RPMI8226 (cell line): ENCODE data around the gene ATP5ME.
"Not testable (repeated sequence)": the region's sequence is repeated elsewhere in the genome, so short reads cannot be mapped to it uniquely, and the experiment has no call there.

Experiments
- DNase-seq: peaks from one replicate; pipeline ENCODE4 v3.0.0-alpha.2; 2015

ATP5ME gene

DNA sequence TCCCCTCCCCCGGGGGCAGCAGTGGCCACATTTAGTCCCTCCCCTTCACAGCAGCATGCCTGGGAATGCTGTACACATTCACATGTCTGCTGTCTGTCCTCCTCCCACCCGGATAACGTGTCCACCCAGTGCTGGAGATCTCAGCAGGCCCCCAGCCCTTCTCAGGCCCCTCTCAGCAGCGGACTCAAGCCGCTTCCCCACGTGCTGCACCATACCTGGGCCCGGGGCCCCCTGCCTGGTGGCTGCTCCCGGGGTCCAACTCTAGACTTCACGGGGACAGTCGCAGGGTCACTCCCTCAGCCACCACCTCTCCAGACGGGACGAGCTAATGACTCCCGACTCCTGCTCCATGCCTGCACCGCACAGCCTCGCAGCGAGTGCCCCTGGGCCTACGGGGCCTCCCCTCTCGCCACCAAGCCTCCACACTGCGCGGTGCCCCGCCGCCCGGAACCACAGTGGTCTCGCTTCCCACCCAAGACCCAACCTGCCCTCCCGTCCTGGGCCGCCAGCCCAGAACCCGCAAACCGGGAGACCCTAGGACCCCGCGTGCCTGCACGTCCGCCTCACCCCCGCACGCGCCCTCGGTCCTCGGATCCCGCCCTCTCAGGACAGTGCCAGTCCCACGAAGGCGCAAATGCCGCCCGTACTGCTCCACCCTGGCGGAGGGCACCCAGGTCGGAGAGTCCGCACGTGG, 30.3 kb upstream of the ATP5ME start:
- no peak for DNase-seq

GRCh38 chr4:703336-704197, 29.5 kb upstream of the ATP5ME start:
- DNase-seq = no peak

DNA sequence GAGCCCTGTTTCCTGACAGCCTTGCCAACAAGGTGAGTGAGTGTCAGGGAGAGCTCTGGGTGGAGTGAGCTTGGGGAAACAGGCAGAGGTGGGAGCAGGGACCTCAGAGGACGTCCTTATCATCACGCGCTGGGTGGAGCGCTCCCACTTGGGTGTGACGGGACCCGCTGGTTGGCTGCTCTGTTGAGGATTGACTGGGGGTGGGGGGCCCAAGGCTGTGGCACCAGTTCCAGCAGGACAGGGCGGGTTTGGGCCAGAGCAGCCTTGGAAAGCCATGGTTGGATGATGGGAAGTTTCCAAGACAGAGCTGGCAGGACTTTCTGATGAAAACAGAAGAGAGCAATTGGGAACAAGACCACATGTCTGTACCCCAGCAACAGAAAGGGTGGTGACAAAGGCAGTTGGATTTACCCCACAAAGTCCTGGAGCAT, 28.6 kb upstream of the ATP5ME start:
- no peak for DNase-seq

GRCh38 chr4:700587-701264, 26.6 kb upstream of the ATP5ME start:
- no peak for DNase-seq

DNA sequence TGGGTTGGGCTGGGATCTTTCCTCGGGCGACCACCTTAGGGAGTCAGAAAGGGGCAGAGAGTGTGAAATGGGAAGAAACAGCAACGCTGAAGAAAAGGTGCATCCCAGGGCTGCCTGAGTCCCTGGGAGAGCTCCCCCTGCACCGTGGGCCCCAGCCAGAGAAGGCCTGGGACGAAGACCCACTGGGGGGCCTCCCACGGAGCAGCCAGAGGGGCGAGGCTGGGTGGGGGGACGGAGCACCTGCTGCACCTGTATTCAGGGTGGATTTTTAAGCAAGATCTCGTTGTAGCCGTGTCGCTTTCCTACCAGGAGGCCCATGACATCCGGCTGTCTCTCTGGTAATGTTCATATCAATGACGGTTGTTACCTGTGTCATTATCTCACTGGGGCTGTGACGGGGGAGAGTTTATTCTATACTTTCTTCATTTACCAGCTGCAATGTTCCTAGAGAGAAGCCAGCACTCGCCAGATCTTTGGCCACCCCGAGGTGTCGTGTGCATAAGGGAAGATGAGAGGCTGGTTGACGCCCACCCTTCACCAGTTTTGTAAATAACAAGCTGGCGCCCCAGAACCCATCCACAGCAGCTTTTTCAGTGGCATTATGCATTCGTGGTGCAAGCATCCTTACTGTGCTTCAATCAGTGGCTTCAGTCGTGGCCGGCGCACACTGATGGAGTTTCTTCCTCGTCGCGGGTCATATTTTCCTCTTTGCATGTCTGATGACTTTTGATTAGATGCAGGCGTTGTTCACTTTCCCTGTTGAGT, 25.9 kb upstream of the ATP5ME start:
- DNase-seq = no peak

DNA sequence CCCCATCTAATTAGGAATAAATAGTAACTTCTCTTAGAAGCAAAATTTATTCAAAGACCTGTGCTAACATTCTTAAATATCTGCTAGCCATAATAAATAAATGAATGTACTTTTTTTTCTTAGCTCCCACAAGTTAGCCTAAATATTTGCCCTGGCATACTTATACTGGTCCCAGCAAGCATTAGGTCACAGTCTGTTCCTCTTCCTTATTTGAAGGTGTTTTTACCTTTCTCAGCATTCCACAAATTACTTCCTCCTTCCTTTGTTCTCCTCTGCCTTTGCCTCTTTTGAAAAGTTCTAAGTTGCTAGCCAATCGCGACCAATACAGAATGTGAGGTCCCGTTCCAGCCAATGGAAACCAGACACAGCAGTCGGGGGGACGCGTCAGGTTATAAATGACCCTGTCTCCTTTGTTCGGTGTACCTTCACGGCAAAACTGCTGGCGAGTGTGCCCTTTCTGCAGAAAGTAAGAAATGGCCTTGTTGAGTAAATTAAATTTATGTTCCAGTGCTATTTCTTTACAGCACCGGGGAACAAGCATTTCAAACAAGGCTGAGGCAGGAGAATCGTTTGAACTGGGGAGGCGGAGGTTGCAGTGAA, 20.4 kb upstream of the ATP5ME start:
- not testable (repeated sequence) for DNase-seq

GRCh38 chr4:692771-693554, 18.9 kb upstream of the ATP5ME start:
- no peak for DNase-seq

DNA sequence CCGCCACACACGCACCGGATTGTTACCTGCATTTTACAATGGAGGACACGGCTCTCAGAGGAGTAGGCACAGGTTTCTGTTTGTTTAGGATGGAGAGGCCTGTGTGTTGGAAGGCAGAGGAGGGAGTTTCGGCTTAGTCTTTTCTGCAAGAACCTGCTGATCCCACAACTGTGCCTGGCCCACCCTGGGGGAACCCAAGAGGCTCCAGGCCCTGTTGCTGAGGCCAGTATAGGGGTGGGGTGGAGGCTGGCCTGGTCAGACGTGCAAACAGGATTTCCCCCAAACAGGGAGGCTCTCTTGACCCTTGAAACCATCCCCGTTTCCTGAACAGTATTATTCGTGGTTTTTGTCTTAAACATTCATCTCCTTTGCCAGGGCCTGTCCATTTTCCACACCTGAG, 15.6 kb upstream of the ATP5ME start:
- DNase-seq = no peak

DNA sequence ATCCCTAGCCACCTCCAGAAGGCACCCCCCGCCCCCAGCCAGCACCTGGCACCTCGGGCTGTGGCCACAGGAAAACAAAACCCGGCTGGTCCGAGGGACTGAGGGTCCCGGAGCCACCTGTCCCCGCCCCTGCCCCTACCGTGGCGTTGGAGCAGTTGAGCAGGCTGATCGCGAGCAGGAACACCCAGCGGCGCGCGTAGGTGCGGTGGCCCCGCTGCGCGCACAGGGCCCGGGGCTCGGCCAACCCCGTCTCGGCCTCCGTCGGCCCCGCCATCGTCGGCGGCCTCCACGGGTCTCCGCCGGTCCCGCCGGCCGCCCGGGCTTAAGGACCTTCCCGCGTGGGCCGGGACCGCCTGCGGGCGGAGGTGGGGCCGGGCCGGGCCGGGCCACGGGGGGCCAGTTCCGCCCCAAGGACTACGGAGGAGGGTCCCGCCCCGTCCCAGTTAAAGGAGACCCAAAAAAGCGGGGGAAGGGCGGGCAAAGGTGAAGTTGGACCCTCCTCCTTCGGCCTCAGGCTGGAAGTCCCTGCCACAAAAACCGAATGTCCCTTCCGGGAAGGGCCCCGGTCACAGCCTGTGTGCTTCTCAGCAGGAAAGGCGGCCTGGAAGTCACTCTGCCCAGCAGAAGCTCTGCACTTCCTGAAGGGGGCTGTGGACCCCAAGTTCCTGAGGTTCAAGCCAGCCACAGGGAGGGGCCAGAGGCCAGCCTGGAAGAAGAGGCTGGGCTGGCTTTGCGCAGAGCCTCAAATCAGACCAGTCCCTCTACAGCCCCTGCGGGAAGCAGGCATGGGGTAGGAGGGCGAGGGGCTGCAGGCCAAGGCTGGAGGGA, 15.0 kb upstream of the ATP5ME start, which contains the start of gene SLC49A3:
SLC49A3 (minus strand) TSS at position 298 of the 828 bp plus-strand sequence; CDS start at position 274, 24 bp downstream.
- DNase-seq = no peak

- no peak for DNase-seq
These were observed 14.1 kb upstream of the ATP5ME start for GRCh38 chr4:687971-688853.

DNA sequence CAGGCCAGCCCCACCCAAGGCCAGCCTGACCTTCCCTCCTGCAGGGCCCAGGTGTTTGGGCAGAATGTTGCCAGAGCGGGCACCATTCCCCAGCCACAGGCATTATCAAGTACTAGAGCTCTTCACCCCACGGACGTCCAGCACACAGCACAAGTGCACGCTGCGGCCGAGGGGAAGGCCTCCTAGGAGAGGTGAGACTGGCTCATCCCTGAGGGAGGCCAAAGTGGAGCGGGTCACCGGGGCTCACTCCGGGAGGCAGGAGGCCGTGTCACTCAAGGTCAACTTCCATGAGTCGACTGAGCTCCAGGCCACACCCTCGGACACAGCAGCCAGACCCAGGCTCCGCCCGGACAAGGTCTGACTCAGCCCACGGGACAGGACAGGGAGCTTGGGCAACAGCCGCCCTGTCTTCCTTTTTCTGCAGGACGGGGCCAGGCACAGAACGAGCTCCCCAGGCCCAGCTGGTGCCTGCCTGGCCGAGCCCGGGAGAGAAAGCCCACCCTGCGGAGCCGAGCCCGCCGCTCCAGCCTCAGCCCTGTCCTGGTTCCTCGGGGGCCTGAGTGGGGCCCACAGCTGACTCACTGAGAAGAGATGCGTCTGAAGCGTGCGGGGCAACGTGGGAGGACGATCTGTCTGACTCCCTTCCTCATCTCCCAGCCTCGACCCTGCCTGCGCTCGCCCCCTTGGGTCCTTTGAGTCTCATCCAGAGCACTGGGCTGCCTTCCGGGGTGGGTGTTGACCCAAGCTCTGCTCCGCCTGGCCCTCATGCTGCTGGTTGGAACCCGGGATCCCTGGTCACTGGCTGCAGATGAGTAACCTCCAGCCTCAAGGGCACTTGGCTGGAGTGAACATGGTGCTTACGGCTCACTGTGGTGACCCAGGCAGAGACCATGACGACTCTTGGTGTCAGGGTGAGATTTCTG, 13.2 kb upstream of the ATP5ME start:
- DNase-seq = no peak

DNA sequence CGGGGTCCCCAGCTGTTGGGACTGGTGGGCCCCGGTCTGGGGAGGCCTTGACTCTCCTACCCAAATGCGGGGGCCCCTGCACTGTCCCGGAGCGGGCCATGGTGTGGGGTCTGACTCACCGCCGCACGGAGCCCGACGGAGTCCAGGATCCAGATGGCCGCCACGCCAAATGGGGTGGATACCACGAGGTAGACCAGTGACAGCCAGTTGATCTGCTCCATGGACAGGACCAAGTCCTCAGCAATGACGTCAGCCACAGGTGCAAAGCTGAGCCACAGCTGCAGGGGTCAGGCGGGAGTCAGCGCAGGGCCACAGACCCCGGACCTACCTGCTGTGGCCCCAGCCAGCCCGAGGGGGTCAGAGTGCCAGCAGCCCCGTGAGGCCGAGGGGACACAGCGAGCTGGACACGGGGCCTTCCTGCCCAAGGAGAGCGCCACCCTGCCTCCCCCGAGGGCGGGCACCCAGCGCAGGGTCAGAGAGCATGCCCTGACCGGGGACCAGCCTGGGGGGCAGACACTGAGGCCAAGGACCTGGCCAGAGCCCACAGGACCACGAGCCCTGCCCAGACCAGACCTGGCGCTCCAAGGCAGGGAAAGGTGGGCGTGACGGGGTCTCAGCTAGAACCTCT, 12.5 kb upstream of the ATP5ME start:
- DNase-seq = peak; percentile 25

DNA sequence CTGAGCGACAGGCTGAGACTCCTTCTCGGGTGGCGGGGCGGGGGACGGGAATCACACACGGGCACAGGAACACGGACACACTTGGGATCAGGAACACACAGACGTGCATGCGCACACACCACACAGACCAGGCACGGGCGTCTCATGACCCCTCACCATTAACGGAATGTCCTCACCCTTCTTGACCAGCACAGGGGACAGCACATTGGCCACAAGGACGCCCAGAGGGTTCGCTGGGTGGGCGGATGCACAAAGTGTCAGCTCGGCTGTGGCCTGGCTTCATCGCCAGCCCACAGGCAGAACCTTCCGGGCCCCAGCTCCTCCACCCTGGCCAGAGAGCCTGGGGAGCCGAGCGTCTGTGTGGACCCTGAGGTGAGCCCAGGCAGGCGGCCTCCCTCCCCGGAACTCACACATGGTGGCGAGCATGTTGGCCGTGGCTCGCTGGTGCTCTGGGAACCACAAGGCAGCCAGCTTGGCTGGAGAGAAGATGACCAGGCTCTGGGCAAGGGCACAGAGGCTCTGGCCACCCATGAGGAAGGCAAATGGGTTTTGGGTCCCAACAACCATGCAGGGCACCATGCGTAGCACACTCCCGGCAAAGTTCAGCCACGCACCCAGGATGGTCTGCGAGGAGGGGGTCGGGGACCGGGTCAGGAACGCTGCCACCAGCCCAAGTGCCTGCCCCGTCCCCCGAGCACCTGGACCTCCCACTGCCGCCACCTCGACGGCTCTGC, 11.8 kb upstream of the ATP5ME start:
- DNase-seq = no peak

DNA sequence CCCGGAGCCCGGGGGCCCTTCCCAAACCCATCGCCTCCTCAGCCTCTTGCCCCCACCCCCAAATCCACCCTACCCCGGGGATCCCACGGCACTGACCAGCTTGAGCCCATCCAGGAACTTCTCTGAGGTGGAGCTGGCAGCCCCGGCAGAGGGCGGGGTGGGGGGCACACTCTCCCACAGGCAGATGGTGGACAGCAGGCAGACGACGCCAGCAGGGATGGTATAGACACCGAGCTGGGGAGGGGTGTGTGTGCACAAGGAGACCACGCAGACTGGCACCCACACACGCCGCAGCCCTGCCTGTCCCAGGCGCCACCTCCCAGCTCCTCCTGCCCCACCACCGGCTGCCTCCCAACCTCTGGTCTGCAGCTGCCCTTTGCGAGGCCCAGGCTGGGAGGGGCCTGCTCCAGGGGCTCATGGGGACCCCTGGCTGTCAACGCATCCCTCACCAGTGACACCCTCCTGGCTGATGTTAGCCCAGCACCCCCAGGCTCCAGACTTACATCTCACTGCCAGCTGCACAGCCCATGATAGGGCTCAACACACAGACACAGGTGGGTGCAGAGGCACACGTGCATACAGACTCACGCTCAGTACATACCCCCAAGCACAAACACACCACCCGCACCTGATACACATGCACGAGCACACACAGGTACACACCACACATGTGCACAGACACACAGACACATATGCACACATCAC, 10.7 kb upstream of the ATP5ME start:
- DNase-seq = no peak

GRCh38 chr4:683982-684622, 10.0 kb upstream of the ATP5ME start:
- DNase-seq = peak; percentile 55
